B cell (primary cell): ENCODE data around the gene ARID3C.

Experiments
- CTCF ChIP-seq: fragments of 200-600 bp; IDR thresholded peaks from one replicate; pipeline ENCODE4 v1.8.0; 2022; ENCODE audit warnings: antibody characterized with exemption, mild to moderate bottlenecking
- EZH2 ChIP-seq: IDR thresholded peaks from 2 replicates; pipeline ENCODE4 v1.6.1; 2012; ENCODE audit warnings: borderline replicate concordance, low read depth, mild to moderate bottlenecking, moderate library complexity, low read length; ENCODE audit not compliant: insufficient read depth, poor library complexity, severe bottlenecking

GRCh38 chr9:34582787-34583186 lies 46.1 kb downstream of the ARID3C start:
- TF ChIP-seq EZH2 (no peak), CTCF (no peak)
